Panc1 (cell line): ENCODE data around the gene LRRC39. TPM values are rescaled to one million over a fixed set of nuclear protein-coding genes. Genes with fewer than 3 reads are reported as not detected.

Experiments
- ATAC-seq: fragments of 200-7000 bp; cut with Tn5 transposase; 2 replicates; pipeline ENCODE4 v1.9.1; 2020; ENCODE audit warnings: mild to moderate bottlenecking, moderate library complexity
- BruUV-seq: library from RNA; stranded (reverse); fragments of 400-500 nt; replicated peaks from 2 replicates; lab custom pipeline; 2021; lab: Mats Ljungman, UMichigan
- CTCF ChIA-PET: fragments of 300-600 bp; sonication (Branson Sonifier 250); formaldehyde crosslinking; loops from one replicate; lab custom pipeline; 2022; ENCODE audit warnings: antibody characterized with exemption; lab: Charles Lee
- POLR2A ChIA-PET: fragments of 300-600 bp; sonication (Branson Sonifier 250); formaldehyde crosslinking; loops from one replicate; lab custom pipeline; 2022; ENCODE audit warnings: antibody characterized with exemption; lab: Charles Lee
- DNase-seq: peaks from one replicate; pipeline ENCODE4 v3.0.0-alpha.2; 2010; ENCODE audit warnings: low read depth, low spot score
- H3K27ac ChIP-seq: 2 replicates; pipeline ENCODE4 v1.5.1; 2011; ENCODE audit warnings: mild to moderate bottlenecking, low read length, inconsistent platforms
- H3K27me3 ChIP-seq: fragments of 200-500 bp; sonication (Bioruptor generic); 2 replicates; pipeline ENCODE4 v1.6.0; 2014; ENCODE audit warnings: low read length, inconsistent platforms; ENCODE audit not compliant: control insufficient read depth, insufficient read depth
- H3K36me3 ChIP-seq: fragments of 200-500 bp; sonication (Bioruptor generic); 2 replicates; pipeline ENCODE4 v1.5.1; 2014; ENCODE audit warnings: inconsistent platforms, mild to moderate bottlenecking, low read length, moderate library complexity; ENCODE audit not compliant: control insufficient read depth, insufficient read depth
- H3K4me1 ChIP-seq: 2 replicates; pipeline ENCODE4 v1.5.1; 2011; ENCODE audit warnings: inconsistent platforms, mild to moderate bottlenecking, low read length, moderate library complexity; ENCODE audit not compliant: control insufficient read depth, insufficient read depth
- H3K4me3 ChIP-seq, 2 experiments: 2 replicates each; pipeline ENCODE4 v1.5.1; 2011 to 2012; ENCODE audit warnings: low read depth in 2 of 2, low read length in 2 of 2, mild to moderate bottlenecking in 2 of 2, inconsistent platforms in 1 of 2, moderate library complexity in 1 of 2
- H3K9me3 ChIP-seq: fragments of 200-500 bp; sonication (Bioruptor generic); 2 replicates; pipeline ENCODE4 v1.5.1; 2014; ENCODE audit warnings: low read depth, mild to moderate bottlenecking, inconsistent platforms, low read length, moderate library complexity; ENCODE audit not compliant: control insufficient read depth, insufficient read depth
- POLR2AphosphoS5 ChIP-seq: IDR thresholded peaks from 2 replicates; pipeline ENCODE4 v1.6.1; 2012; ENCODE audit warnings: mild to moderate bottlenecking, low read depth, low read length, moderate library complexity
- SIN3A ChIP-seq: IDR thresholded peaks from 2 replicates; pipeline ENCODE4 v1.6.1; 2012; ENCODE audit warnings: low read depth, mild to moderate bottlenecking, low read length, moderate library complexity, borderline replicate concordance; ENCODE audit not compliant: insufficient read depth
- TCF7L2 ChIP-seq: IDR thresholded peaks from 2 replicates; pipeline ENCODE4 v1.6.1; 2011; ENCODE audit warnings: mild to moderate bottlenecking, low read depth, low read length, inconsistent platforms
- in situ Hi-C: cut with HindIII; loops from 2 replicates; pipeline ENCODE4 v1.10.0; 2016; ENCODE audit warnings: low sequenced_read_pairs, low pct_unique_long_range_greater_than_20kb
- intact Hi-C: fragments of 100-400 bp; cut with micrococcal nuclease; formaldehyde crosslinking; loops from one replicate; pipeline ENCODE4 v1.10.0; 2022; ENCODE audit not compliant: unreplicated experiment
- total RNA-seq: library from RNA; stranded (reverse); gene quantifications from one replicate; pipeline ENCODE4 v1.2.1, GENCODE V29; 2021; ENCODE audit not compliant: unreplicated experiment
- TF ChIP-seq, protein P1 (sequence below), 2 experiments: IDR thresholded peaks; 2 replicates each; pipeline ENCODE4 v1.6.1; 2011 to 2012; ENCODE audit warnings: low read depth in 2 of 2, control low read depth in 1 of 2, low read length in 1 of 2, mild to moderate bottlenecking in 1 of 2, moderate library complexity in 1 of 2; ENCODE audit not compliant: insufficient read depth in 1 of 2
- TF ChIP-seq, protein P2 (sequence below): fragments of 450-650 bp; IDR thresholded peaks from 2 replicates; pipeline ENCODE4 v1.5.1; 2017; ENCODE audit warnings: mild to moderate bottlenecking

The LRRC39 gene
- total RNA-seq, 1 experiment from 2014 or later = 0.26 TPM

DNA sequence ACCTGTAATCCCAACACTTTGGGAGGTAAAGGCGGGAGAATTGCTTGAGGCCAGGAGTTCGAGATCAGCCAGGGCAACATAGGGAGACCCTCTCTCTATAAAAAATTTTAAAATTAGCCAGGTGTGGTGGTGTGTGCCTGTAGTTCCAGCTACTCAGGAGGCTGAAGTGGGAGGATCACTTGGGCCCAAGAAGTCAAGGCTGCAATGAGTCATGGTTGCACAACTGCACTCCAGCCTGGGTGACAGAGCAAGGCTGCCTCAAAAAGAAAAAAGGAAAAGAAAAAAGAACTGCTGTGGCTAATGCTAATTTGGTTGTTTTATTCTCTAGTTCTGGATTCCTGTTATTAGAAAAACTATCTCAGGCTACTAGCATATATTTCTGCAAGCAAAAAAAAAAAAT lies 41.8 kb upstream of the LRRC39 start:
- ChIA-PET CTCF (no interaction called here), POLR2A (no interaction called here)
- Histone ChIP-seq H3K36me3 (no peaks in the 10 kb centered on the region), H3K27ac (no peak overlapping the region), H3K9me3 (no peaks in the 10 kb centered on the region), H3K4me1 (no peaks in the 10 kb centered on the region), H3K27me3 (no peaks in the 10 kb centered on the region), H3K4me3 (no peak overlapping the region)
- in situ Hi-C loops (no loop called here), intact Hi-C loops (no loop called here)
- DNase-seq (no peak), ATAC-seq (no peak)
- no TSS peak for BruUV-seq
- no peak for TF ChIP-seq POLR2AphosphoS5
- no peak for TF ChIP-seq TCF7L2
- TF ChIP-seq, protein P1, sequence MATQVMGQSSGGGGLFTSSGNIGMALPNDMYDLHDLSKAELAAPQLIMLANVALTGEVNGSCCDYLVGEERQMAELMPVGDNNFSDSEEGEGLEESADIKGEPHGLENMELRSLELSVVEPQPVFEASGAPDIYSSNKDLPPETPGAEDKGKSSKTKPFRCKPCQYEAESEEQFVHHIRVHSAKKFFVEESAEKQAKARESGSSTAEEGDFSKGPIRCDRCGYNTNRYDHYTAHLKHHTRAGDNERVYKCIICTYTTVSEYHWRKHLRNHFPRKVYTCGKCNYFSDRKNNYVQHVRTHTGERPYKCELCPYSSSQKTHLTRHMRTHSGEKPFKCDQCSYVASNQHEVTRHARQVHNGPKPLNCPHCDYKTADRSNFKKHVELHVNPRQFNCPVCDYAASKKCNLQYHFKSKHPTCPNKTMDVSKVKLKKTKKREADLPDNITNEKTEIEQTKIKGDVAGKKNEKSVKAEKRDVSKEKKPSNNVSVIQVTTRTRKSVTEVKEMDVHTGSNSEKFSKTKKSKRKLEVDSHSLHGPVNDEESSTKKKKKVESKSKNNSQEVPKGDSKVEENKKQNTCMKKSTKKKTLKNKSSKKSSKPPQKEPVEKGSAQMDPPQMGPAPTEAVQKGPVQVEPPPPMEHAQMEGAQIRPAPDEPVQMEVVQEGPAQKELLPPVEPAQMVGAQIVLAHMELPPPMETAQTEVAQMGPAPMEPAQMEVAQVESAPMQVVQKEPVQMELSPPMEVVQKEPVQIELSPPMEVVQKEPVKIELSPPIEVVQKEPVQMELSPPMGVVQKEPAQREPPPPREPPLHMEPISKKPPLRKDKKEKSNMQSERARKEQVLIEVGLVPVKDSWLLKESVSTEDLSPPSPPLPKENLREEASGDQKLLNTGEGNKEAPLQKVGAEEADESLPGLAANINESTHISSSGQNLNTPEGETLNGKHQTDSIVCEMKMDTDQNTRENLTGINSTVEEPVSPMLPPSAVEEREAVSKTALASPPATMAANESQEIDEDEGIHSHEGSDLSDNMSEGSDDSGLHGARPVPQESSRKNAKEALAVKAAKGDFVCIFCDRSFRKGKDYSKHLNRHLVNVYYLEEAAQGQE (IDR thresholded peaks at IDR 0.05; ENCODE audit: insufficient read depth in 1 of 2, low read depth in 2 of 2, low read length in 1 of 2) = no peak
- TF ChIP-seq, protein P2, sequence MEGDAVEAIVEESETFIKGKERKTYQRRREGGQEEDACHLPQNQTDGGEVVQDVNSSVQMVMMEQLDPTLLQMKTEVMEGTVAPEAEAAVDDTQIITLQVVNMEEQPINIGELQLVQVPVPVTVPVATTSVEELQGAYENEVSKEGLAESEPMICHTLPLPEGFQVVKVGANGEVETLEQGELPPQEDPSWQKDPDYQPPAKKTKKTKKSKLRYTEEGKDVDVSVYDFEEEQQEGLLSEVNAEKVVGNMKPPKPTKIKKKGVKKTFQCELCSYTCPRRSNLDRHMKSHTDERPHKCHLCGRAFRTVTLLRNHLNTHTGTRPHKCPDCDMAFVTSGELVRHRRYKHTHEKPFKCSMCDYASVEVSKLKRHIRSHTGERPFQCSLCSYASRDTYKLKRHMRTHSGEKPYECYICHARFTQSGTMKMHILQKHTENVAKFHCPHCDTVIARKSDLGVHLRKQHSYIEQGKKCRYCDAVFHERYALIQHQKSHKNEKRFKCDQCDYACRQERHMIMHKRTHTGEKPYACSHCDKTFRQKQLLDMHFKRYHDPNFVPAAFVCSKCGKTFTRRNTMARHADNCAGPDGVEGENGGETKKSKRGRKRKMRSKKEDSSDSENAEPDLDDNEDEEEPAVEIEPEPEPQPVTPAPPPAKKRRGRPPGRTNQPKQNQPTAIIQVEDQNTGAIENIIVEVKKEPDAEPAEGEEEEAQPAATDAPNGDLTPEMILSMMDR = no peak
- TF ChIP-seq SIN3A = no peak

GRCh38 chr1:100219457-100219856 lies 41.4 kb upstream of the LRRC39 start:
- Histone ChIP-seq H3K4me3 (no peak overlapping the region), H3K27ac (no peak overlapping the region), H3K27me3 (no peaks in the 10 kb centered on the region), H3K36me3 (no peaks in the 10 kb centered on the region; the same call in 1 of the 2 replicates), H3K9me3 (no peaks in the 10 kb centered on the region), H3K4me1 (no peaks in the 10 kb centered on the region)
- CTCF ChIA-PET = no interaction called here
- no peak for ATAC-seq
- in situ Hi-C loops (no loop called here), intact Hi-C loops (no loop called here)
- POLR2A ChIA-PET = no interaction called here
- TF ChIP-seq SIN3A (no peak), POLR2AphosphoS5 (no peak), TCF7L2 (no peak)
- TF ChIP-seq, protein P2 = no peak
- TF ChIP-seq, protein P1 (IDR thresholded peaks at IDR 0.05; ENCODE audit: insufficient read depth in 1 of 2, low read depth in 2 of 2, low read length in 1 of 2) = no peak
- no peak for DNase-seq
- BruUV-seq = no TSS peak
